T-helper 1 cell (primary cell): ENCODE data around the gene CACNA2D2.

Source experiments
- DNase-seq, 5 donors: peaks; one replicate each; pipeline ENCODE4 v3.0.0-alpha.2; 2012 to 2020

Gene CACNA2D2

DNA sequence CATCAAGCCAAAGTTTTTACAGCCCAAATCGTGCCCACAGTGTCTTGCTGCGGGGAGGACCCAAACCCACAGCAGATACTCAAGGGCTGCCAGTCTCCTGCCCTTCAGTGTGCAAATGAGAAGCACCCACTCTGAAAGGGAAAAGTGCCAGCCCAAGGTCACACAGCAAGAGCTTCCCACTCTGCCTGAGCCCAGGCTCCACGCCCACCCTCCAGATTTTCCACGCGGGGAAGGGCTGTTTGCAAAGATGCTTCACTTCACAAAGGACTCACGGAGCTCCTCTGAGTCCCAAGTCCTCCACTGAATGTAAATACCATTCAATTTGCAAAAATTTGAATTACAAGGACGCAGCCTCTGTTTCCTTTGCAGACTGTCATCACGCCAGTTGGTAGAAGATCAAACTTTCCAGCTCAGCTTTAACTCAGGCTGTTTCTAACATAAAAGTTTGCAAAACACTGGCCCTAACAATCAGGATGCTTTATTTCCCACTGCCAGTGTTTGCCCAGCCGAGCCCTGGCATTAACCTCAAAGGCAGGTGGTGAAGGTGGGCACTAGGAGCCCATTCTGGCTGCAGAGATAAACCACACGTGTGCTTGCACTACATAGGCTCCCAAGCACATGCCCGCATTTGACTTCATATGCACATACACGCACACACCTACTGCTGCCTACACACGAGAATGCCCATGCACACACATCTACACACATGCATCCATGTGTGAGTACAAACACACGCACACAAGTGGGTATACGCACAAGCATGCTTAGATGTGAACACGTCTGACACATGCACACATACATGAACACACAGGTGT, 7.6 kb downstream of the CACNA2D2 start:
- DNase-seq = no peak

- DNase-seq = peak in 1 of 5 donors; percentile 38
Measured at GRCh38 chr3:50494126-50494525, 9.3 kb downstream of the CACNA2D2 start.

- DNase-seq = no peak
Measured at GRCh38 chr3:50493623-50494022, 9.8 kb downstream of the CACNA2D2 start.

DNA sequence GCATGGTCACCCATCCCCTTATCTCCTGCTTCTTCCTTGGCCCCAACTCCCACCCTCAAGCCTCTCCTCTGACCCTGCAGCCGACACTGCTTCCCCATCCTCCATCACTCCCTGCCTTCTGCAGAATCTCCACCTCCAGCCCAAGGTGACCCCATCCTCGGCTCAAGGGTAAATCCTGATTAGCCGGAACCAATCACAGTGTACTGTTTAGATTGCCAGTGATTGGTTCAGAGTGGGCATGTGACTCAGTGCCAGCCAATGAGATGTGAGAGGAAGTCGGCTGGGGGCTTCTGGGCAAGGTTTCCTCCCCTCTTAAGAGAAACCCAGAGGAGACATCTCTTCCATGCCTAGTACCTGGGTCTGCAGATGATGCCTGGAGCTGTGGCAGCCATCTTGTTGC, 10.3 kb downstream of the CACNA2D2 start:
- DNase-seq = no peak

DNA sequence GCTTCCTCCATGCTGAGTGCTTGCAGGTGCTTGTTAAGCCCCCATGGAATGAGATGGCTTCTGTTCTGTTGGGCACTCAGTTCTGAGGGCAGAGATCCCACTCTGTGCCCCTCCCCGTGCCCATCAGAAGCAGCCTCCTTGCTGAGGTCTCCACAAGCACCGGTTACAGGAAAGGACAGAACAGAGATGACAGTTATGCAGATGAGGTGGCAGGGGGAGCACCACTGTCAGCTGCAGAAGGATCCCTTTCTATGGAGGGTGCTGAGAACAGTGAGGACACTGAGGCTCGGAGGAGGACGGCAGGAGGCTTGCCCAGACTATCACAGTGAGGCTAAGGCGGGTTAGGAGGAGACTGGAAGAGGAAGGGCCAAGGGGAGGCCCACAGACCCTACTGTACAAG, 12.4 kb downstream of the CACNA2D2 start:
- peak in 1 of 5 donors; percentile 43 for DNase-seq

- no peak for DNase-seq
Measured at GRCh38 chr3:50490424-50490823, 13.0 kb downstream of the CACNA2D2 start.

GRCh38 chr3:50487181-50487580, 16.3 kb downstream of the CACNA2D2 start:
- DNase-seq = no peak

DNA sequence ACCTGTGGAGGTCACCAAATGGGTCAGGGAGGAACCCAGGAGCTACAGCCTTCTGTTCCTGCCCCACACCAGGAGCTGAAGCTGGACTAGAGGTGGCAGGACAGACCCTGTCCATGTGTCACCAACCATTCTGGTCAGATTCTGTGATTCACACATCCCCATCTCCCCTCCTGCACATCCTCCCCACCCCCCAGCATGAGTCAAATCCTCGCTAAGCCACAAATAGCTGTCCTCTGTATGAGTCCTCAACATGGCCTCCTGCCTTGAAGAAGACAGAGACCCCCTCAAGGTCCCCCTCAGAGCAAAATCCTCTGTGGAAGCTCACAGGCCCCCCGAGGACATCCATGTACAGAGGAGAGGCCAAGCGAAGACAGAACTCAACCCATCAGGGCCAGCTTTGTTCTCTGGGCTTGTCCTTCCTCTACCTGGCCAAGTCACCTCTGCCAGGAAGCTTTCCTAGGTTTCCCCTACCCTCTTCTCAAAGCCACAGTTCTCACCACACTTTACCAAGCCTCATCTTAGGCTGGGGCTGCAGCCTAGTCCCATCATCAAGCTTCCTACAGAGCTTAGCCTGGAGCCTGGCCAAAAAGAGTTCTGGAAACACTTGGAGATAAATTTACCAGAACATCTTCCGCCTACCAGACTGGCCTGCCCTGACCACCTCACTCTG, 17.1 kb downstream of the CACNA2D2 start:
- DNase-seq = no peak

DNA sequence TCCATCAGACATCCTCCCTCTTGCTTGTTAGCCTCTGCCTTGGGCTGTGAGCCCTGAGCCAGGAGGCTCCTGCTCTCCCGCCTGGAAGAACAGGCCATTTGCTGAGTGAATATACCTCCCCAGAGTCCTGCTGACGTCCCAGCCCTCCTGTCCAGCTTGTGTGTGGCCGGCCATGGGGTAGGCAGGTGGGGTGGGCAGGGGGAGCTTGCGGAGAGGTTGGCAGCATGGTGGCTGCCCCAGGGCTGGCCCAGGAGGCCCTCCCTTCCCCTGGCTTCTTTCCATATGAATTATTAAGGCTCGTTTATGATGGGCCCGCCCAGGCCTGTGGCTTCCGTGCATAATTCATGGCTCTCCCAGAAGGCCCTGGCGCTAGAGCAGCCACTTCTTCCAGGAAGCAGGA, 18.7 kb downstream of the CACNA2D2 start:
- no peak for DNase-seq

DNA sequence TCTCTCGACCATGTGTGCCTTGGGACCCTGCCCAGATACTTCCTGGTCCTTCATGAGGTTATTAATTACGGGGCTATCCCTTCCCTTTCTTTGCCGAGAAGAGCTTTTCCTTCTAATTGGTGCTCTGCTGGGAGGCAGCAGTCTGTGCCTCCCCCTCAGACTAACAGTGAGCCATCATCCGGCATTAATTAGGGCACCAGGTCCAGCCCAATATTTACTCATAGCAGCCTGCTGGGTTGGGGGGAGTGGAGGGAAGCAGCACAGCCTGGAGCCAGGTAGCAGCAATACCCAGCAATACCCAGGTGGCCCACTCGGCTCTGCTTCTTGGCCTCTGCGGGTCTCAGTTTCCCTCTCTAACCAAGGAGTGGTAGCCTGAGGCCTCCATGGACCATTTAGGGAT, 20.1 kb downstream of the CACNA2D2 start:
- DNase-seq = no peak

DNA sequence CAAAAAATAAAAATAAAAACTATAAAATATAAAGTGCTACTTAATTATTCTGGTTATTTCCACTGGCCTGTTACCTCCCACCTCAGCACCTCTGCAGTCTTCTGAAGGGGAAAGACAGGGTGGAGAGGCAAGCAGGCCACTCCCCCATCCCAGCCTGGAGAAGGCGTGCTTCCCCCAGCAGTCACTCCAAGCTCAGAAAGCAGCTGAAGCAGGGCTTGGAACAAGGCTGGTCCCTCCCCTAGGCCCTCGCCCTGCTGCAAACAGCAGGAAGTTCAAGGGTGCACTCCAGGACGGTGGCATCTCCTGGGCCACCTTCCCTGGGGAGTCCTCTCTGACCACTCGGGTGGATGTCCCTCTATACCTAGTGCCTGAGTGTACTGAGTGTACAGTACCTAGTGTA, 21.4 kb downstream of the CACNA2D2 start:
- no peak for DNase-seq

DNA sequence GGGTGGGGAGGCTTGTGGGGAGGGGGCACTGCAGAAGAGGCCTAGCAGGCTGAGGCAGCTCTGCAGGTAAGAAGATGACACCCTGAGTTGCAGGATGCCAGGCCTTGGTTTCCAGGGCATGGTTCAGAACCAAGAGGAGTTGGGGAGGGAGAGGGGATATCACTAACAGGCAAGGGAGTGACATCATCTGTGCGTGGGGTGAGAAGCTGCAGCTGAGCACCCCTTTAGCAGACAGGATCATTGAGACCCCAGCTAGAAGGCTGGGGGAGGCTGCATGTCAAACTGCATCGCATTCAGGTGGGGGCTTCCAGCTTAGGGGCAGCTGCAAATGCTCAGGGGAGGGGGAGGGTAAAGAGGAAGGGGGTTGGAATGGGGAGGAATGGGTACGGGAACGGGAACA, 23.0 kb downstream of the CACNA2D2 start:
- no peak for DNase-seq

DNA sequence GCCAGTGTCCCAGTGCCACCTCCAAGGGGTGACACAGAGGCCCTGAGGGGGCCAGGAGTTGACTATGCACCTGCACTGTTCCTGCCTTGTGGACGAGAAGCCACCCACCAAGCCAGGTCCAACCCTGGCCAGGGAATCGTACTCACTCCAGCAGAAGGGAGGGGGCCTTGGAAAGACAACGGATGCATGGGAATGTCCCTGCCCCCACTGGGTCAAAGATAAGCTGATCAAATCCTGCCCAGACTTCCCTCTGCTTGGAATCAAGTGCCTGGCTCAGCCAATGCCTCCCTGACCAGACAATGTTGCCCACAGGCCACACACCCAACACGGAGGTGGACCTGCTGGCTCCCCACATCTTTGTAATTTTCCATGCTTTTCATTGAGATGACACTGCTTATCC, 23.9 kb downstream of the CACNA2D2 start:
- no peak for DNase-seq

- no peak for DNase-seq
Measured at GRCh38 chr3:50478671-50479260, 24.7 kb downstream of the CACNA2D2 start.

DNA sequence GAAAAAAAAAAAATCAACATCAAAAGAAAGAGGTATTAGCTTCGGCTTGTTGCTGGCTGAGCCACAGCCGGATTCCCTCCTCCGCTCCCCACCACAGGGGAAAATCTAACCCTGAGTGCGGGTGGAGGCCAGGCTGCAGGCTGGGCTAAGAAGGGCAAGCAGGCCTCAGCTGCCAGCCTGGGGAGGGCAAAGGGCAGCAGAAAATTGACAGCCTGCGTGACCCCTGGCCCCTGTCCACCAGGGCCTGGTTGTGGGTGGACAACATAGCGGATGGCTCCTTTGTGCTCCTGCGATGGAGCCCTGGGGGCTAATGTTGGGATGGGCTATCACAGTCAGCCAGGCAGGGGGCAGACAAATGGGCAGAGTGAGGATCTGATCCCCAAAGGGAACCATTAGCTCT, 25.4 kb downstream of the CACNA2D2 start:
- DNase-seq = no peak

DNA sequence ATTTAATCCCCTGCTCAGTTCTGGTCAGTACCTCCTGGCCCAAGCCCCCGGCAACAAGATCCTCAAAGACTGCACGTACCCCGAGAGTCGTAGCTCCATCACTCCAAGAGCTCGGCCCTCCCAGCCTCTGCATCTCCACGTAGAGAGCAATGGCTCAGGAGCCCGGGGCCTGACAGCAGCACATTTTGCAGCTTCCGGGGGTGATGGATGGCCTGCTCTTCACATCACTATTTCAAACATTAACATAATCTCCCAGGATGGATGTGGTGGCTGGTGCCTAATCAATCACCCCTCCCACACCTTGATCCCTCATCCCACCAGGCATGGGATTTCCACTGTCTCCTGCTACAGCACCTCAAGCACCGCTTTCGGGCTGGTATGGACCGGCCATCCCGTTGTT, 28.1 kb downstream of the CACNA2D2 start:
- no peak for DNase-seq

DNA sequence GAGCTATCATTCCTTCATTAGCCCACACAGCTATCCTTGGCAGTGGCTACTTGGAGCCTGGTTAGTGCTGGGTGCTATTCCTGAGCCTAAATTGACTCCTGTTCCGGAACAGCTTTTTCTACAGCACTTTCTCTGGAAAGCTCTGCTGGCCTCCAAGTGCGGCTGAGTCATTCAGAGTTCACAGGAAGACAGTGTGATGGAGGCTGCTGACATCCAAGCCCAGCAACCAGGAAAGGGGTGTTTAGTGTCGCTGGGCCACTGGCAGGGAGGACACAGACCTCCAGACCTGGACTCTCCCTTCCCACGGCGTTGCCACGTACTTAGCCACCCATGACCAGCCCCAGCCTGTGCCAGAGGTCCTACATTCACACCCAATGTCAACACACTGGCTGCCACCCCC, 28.7 kb downstream of the CACNA2D2 start:
- no peak for DNase-seq

DNA sequence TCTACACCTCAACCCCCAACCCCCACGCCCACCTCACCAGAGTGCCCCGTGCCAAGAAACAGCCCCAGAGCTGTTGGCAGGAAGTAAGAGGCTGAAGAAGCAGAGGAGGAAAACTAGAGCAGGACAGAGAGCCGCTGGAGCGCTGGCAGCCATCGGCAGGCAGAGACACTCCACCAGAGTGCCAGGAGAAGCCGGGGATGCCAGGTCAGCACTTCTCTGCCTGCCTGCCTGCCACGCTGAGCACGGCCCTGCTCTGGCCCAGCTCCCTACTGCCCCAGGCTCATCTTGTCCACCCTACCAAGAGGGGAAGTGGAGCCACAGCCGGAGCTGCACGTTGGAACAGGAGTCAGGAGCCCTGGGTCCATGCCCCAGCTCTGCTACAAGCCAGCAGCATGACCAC, 29.7 kb downstream of the CACNA2D2 start:
- no peak for DNase-seq

DNA sequence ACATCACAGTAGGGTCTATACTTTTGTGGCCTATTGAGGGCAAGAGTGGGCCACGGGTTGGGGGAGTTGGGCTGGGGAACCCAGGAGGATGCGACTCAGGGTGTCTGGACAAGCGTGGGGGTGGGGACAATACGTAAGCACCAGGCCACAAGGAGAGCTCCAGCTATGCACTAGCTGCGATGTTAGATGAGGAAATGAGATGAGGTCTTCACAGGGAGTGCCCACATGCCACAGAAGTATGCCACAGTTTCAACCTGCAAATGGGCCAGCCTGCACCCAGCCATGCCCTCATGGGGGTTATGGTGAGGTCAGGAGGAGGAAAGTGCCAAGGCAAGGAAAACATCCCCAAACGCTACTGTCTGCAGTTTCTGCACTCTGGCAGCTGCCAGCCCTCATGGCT, 30.5 kb downstream of the CACNA2D2 start:
- no peak for DNase-seq

DNA sequence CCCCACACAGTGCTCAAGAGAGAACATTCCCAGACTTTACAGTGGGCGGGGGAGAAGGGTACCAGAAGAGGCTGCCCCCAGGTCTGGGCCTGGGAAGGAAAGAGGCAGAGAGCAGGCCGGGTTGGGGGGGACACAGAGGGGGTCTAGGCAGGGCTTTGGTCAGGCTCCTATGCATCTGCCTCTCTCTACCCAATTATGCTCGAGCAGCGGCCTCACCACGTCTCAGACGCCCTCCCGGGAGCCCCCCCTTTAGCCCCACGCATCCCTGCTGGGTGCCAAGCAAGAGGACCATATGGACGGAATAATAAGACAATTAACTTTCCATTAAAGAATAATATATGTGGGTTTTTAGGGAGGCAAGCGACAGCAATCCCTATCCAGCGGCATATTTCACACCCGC, 32.8 kb downstream of the CACNA2D2 start:
- DNase-seq = no peak

GRCh38 chr3:50467919-50468318, 35.5 kb downstream of the CACNA2D2 start:
- no peak for DNase-seq

DNA sequence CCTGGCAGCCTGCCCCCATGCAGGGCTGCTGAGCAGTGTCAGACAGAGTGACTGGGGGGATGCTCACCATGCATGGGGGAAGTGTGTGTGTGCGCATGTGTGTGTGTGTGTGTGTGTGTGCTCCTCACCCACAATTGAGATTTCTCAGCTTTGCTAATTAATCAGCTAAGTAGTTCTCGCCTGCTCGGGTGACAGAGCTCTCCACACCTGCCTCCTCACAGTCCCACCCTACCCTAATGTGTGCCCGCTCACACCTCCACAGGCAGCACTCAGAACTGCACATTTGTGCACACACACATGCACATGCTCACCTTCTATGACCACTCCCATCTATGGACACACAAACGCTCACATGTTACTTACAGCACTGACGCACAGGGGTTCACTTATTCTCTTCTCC, 37.3 kb downstream of the CACNA2D2 start:
- DNase-seq = no peak

DNA sequence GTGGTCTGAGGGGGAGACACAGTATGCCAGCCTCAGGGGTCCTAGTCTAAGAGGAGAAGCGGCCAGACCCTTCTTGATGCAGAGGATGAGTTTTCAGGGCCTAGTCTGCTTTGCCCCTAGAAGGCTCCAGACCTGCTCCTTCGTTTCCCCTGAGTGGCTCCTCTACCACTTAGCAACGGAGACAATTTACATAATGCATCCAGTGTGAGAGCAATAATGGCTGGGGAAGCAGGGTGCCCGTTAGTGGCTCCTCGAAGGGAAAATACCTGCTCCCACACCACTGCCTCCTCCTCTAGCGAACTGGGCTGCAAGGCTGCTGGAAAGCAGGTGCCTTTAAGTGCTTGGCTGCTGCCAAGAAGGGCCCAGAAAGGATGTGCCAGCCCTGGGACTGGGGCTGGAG, 38.9 kb downstream of the CACNA2D2 start:
- no peak for DNase-seq

- DNase-seq = no peak
Measured at GRCh38 chr3:50459785-50460184, 43.6 kb downstream of the CACNA2D2 start.
